Endothelial cell of hepatic sinusoid (primary cell): Measurements from ENCODE around the gene SYTL3.

Experiments used
- in situ Hi-C: cut with HindIII; loops from 2 replicates; pipeline ENCODE4 v1.10.0; 2017; ENCODE audit warnings: low sequenced_read_pairs

Gene SYTL3

GRCh38 chr6:158769771-158770432 is 120.0 kb downstream of the SYTL3 start:
- in situ Hi-C loops: no loop called here

- in situ Hi-C loops: no loop called here
These were observed 120.9 kb downstream of the SYTL3 start for GRCh38 chr6:158770533-158771330.

GRCh38 chr6:158771399-158772152 is 121.7 kb downstream of the SYTL3 start:
- in situ Hi-C loops: no loop called here

DNA sequence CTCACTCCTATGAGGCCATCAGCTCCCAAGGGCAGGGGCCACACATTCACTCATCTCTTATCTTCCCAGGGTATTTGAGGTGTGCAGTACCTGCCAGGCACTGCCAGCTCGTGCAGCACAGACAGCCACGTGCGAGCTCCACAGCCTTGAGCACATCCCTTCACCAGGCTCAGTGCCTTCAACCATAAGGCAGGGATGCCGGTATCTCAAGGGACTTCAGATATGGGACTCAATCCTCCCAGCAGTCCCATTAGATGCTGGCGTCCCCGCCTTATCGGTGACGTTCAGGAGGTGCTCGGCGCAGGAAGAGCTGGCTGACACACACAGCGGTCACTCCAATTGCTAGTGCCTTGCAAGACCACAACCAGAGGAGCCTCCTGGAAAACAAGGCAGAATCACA is 122.3 kb downstream of the SYTL3 start:
- in situ Hi-C loops: no loop called here

DNA sequence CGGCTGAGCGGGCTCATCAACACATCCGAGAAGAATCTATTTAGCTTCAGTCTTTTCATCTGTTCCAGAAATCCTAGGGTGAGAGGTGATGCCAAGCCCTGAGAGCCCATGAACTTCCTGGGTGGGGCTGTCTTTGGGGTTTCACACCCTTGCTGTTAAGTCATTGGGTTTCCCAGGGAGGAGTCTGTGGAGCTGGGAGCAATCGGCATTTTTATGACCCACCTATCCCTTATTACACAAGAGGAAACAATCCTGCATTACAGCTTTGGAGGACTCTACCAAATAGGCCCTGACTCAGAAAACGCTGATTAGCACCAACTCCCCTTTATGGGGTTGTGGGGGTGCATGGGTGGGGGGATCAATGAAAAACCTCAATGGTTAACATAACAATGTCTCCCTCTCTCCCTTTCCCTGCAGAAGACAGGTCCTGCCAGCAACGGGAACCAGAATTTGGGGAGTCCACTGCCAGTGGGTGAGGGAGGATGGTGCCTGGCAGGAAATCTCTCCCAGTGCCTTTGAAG is 123.1 kb downstream of the SYTL3 start:
- in situ Hi-C loops: no loop called here

DNA sequence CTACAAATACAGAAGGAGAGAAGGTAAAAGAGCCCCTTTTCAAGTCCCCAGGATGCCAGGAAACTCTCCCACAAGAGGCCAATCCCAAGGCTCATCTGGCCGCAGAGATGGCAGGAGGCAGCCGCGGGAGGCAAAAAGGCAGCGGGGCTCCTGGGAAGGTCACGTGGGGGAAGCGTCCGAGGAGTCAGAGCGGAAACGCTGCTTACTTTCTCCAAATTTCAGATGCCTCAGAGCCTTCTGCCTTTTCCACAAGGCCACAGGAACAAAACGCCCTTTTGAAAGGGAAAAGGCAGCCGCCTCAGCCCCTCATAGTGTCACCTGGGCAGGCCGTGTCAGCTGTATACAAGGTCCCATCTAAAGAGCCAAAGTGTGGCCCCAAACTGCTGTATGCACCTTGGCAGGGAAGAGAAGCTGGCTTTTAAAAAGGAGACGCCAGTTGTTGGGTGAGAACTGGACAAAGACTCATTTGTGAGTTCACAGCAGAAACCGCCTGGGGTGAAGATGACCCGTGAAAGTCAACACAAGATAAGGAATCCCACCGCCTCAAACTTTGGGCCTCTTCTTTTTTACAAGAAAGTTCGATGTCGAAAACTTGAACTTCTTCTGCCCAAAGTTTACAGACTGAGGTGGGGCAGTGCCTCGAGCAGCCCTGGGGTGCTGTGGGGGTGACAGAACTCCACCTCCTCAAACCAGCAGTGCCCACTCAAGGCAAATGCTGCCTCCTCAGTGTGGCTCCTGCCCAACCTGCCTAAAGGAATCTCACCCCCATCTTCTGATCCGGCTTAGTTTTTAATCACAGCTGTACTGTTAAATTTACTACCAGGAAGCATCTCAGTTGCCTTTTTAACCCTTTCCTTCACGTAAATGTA is 124.0 kb downstream of the SYTL3 start:
- in situ Hi-C loops: no loop called here

DNA sequence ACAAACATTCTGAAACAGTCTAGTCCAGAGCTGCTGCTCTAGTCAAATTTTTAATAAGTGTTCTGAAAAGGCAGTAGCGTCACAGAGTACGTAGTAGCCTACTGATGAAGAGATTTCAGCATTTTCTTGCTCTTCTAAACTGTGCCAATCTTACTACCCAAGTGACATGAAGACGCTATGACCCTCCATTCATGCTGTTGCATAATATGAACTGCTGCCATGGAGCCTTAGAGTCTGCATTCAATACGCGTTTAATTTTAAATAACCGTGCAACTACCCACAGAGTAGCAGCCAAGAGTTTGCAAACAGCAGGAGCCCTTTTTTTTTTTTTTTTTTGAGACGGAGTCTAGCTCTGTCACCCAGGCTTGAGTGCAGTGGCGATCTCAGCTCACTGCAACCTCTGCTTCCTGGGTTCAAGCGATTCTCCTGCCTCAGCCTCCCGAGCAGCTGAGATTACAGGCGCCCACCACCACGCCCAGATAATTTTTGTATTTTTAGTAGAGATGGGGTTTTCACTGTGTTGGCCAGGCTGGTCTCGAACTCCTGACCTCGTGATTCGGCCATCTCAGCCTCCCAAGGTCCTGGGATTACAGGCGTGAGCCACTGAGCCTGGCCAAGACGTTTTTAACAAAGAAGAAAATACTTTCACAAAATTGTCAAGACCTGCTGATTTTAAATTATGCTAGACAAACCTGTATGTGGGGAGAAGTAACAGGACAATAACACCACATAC is 125.0 kb downstream of the SYTL3 start:
- in situ Hi-C loops: no loop called here

DNA sequence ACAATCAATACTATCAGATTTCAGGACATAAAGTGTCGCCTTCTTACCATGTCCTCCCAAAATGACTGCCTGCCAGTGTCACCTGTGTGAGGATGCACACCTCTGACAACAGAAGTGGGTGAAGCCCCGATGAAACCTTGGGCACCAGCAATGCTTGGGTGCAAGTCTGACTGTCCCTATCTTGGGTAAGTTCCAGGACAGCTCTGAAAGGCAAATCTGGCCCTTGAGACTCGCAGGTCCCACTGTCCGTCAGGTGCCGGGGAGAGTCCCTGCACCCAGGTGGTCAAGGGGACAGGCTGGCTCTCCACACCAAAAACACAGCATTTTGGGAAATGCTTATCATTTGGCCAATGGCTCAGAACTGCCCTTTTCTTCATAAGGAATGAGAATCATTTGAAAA is 126.0 kb downstream of the SYTL3 start:
- in situ Hi-C loops: no loop called here

DNA sequence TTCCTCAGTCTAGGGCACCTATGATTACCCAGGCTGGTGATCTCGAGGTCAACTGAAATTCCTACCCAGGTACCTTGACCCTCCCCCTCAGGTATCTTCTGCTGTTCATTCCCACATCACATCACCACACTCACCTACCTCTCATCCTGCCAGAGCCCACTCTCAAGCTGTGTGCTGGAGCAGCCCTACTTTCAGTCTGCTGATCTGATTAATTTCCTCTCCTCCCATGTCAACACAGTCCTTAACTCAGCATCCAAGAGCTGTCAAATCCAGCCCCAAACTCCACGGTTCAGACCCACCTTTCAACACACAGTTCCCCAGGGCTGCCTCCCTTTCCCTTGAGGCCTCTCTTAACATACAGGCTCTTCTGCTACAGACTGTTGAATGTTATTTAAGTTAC is 126.9 kb downstream of the SYTL3 start:
- in situ Hi-C loops: no loop called here

- in situ Hi-C loops: no loop called here
These were observed 127.7 kb downstream of the SYTL3 start for GRCh38 chr6:158777510-158777909.

DNA sequence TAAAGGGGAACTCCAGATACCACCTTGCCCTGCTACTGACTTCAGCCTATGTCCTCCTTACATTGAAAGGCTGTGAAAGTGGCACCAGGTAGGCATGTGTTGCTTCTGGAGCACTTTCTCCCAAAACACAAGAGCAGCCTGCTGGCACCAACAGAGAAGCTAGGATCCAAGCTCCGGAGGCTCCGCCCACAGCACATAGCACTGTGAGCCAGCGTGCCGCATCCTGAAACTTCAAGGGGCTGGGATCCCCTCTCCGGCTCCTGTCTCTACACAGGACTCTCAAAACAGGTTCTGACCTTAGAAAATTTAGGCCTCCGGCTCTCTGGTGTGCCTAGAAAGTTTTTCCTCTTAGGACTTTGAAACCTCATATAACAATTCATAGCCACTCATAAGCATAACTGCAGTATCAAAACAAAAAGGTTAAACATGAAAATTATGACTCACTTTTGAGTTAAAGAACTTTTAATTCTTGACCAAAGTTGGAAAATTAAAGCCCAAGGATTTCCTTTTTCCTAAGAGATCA is 128.2 kb downstream of the SYTL3 start:
- in situ Hi-C loops: no loop called here

- in situ Hi-C loops: no loop called here
These were observed 130.5 kb downstream of the SYTL3 start for GRCh38 chr6:158780246-158780884.

DNA sequence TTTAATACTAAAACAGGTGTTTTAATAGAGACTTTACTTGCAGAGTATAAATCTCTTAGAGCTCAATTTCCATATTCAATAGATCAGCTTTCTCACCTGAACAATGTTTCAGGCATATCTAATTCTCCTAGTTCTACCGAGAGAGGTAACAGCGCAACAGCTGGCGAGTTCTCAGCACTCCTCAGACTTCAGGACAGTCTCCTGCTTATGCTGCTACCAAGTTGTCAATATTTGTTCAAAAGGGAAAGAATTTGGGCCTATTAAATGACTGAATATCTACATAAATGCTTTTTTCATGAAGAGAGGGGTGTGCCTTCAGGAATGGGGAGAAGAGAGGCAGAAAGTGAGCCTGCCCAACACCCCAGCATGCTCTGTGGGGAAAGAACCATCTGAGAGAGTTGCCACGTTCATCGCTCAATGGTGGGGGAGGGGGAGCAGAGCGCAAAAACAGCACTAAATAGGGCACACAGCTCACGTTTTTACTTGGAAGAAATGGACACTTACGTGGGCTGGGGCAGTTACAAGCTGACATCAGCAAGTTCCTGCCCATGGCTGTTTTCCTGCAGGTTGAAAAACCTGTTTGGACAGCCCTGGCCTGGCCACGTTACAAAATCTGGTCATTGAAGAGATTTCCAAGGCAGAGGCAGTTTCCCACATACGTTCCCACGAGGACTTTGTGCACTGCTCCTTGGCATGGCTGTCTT is 131.3 kb downstream of the SYTL3 start:
- in situ Hi-C loops: no loop called here

- in situ Hi-C loops: no loop called here
These were observed 132.0 kb downstream of the SYTL3 start for GRCh38 chr6:158781692-158782373.

DNA sequence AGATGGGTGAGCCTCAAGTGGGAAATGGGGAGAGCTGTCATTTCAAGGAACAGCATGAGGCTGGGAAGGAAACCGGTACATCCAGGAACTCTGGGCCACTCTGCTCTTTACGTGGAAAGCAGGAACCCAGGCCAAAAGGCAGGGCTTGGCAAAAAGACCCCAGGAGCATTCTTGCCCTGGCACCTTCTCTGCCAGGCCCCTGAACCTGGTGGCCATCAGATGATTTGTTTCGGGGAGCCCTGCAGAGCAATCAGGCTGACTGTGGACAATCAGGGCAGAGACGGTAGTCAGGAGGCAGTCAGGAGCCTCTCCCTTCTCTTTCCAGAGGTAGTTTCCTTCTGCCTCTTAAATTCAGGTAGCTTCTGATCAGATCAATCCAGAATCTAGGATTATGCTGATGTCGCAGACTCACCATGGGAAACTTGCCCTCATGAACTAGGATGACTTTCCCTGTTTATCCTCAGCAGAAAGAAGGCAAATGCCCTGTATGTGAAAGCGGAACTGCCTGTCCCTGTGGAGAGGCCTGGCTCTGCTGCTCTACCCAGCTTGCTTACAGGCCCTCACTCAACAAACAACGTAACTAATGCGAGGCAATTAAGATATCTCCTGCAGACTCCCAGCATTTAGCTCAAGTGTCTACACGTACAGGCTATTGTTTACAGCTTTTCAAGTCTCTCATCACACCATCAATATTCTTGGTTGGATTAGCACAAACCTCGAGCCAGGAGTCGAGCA is 132.7 kb downstream of the SYTL3 start:
- in situ Hi-C loops: no loop called here

- in situ Hi-C loops: no loop called here
These were observed 133.3 kb downstream of the SYTL3 start for GRCh38 chr6:158783167-158783450.

GRCh38 chr6:158783851-158784250 is 134.0 kb downstream of the SYTL3 start:
- in situ Hi-C loops: no loop called here

GRCh38 chr6:158784505-158784904 is 134.7 kb downstream of the SYTL3 start:
- in situ Hi-C loops: no loop called here
